Measurements from ENCODE around the gene CFAP100. TPM values are rescaled to one million over a fixed set of nuclear protein-coding genes. Genes with fewer than 3 reads are reported as not detected.

CFAP100 gene
- total RNA-seq, 3 donors from 2014 or later (not counting 1 experiment from before 2014, with no cell fraction given): not detected

- H3K27ac Mint-ChIP-seq: no peak overlapping the region
- no peak for ATAC-seq
- no peaks in the 10 kb centered on the region for H3K9me3 ChIP-seq (ENCODE audit: control insufficient read depth, insufficient read depth, low read length)
- H3K36me3 ChIP-seq (ENCODE audit: control insufficient read depth, insufficient read depth, low read length): no peaks in the 10 kb centered on the region
- 94% methylated on average over 11 of the region's 11 CpGs for WGBS (ENCODE audit: insufficient coverage)
- no peak for DNase-seq
- H3K36me3 Mint-ChIP-seq: no peaks in the 10 kb centered on the region
- intact Hi-C loops (cut with micrococcal nuclease): no loop called here
- H3K9me3 Mint-ChIP-seq: no peaks in the 10 kb centered on the region
- no peak overlapping the region for H3K27ac ChIP-seq (ENCODE audit: low read length)
- H3K27me3 ChIP-seq (ENCODE audit: control insufficient read depth, insufficient read depth, low read length): peaks cover 2% of the 10 kb centered on the region
- no peak for TF ChIP-seq CTCF (IDR thresholded peaks at IDR 0.05)
- no peaks in the 10 kb centered on the region for H3K4me1 ChIP-seq (ENCODE audit: control insufficient read depth, insufficient read depth, low read length)
- no peak overlapping the region for H3K4me3 ChIP-seq (ENCODE audit: low read length)
- H3K4me3 Mint-ChIP-seq: no peak overlapping the region
- H3K4me1 Mint-ChIP-seq: no peaks in the 10 kb centered on the region
- H3K27me3 Mint-ChIP-seq (ENCODE audit: low read depth in 2 of 2): peaks cover 17 to 26% of the 10 kb centered on the region in 2 donors
These were observed 19.7 kb downstream of the CFAP100 start for GRCh38 chr3:126414406-126414805.

GRCh38 chr3:126414961-126415660, 20.4 kb downstream of the CFAP100 start:
- no peaks in the 10 kb centered on the region for H3K36me3 ChIP-seq (ENCODE audit: control insufficient read depth, insufficient read depth, low read length)
- WGBS (ENCODE audit: insufficient coverage): 82% methylated on average over 12 of the region's 12 CpGs
- H3K27me3 ChIP-seq (ENCODE audit: control insufficient read depth, insufficient read depth, low read length): peaks cover 2% of the 10 kb centered on the region
- peaks cover 0 to 2% of the 10 kb centered on the region in 2 donors for H3K4me1 Mint-ChIP-seq
- H3K27me3 Mint-ChIP-seq (ENCODE audit: low read depth in 2 of 2): peaks cover 17 to 26% of the 10 kb centered on the region in 2 donors
- ATAC-seq: no peak
- DNase-seq: no peak
- H3K9me3 Mint-ChIP-seq: no peaks in the 10 kb centered on the region
- intact Hi-C loops (cut with micrococcal nuclease): no loop called here
- no peaks in the 10 kb centered on the region for H3K36me3 Mint-ChIP-seq
- H3K4me1 ChIP-seq (ENCODE audit: control insufficient read depth, insufficient read depth, low read length): no peaks in the 10 kb centered on the region
- no peak overlapping the region for H3K4me3 Mint-ChIP-seq
- no peak overlapping the region for H3K27ac ChIP-seq (ENCODE audit: low read length)
- no peak overlapping the region for H3K27ac Mint-ChIP-seq
- no peaks in the 10 kb centered on the region for H3K9me3 ChIP-seq (ENCODE audit: control insufficient read depth, insufficient read depth, low read length)
- H3K4me3 ChIP-seq (ENCODE audit: low read length): no peak overlapping the region
- no peak for TF ChIP-seq CTCF (IDR thresholded peaks at IDR 0.05)

- WGBS (ENCODE audit: insufficient coverage): 51% methylated on average over 61 of the region's 61 CpGs
- no peaks in the 10 kb centered on the region for H3K36me3 ChIP-seq (ENCODE audit: control insufficient read depth, insufficient read depth, low read length)
- H3K4me1 Mint-ChIP-seq: peaks cover 0 to 5% of the 10 kb centered on the region in 2 donors
- H3K4me3 ChIP-seq (ENCODE audit: low read length): no peak overlapping the region
- no peak overlapping the region for H3K4me3 Mint-ChIP-seq
- no peaks in the 10 kb centered on the region for H3K4me1 ChIP-seq (ENCODE audit: control insufficient read depth, insufficient read depth, low read length)
- no peaks in the 10 kb centered on the region for H3K9me3 Mint-ChIP-seq
- H3K27ac Mint-ChIP-seq: no peak overlapping the region
- no peak for TF ChIP-seq CTCF (IDR thresholded peaks at IDR 0.05)
- peaks cover 2% of the 10 kb centered on the region for H3K27me3 ChIP-seq (ENCODE audit: control insufficient read depth, insufficient read depth, low read length)
- no peaks in the 10 kb centered on the region for H3K36me3 Mint-ChIP-seq
- peaks cover 10 to 18% of the 10 kb centered on the region in 2 donors for H3K27me3 Mint-ChIP-seq (ENCODE audit: low read depth in 2 of 2)
- ATAC-seq (no peak), DNase-seq (no peak)
- intact Hi-C loops (cut with micrococcal nuclease): no loop called here
- no peaks in the 10 kb centered on the region for H3K9me3 ChIP-seq (ENCODE audit: control insufficient read depth, insufficient read depth, low read length)
- no peak overlapping the region for H3K27ac ChIP-seq (ENCODE audit: low read length)
These were observed 21.2 kb downstream of the CFAP100 start for GRCh38 chr3:126415661-126416591.

Data from natural killer cell (primary cell).